CD8-positive, alpha-beta memory T cell (primary cell): ENCODE data around the gene SPSB4. TPM values are rescaled to one million over a fixed set of nuclear protein-coding genes. Genes with fewer than 3 reads are reported as not detected.

Source experiments
- CTCF ChIA-PET: fragments of 350-600 bp; sonication (Branson Sonifier 250); formaldehyde crosslinking; loops from one replicate; lab custom pipeline; 2021; ENCODE audit warnings: antibody characterized with exemption; lab: Charles Lee
- POLR2A ChIA-PET: fragments of 350-600 bp; sonication (Branson Sonifier 250); formaldehyde crosslinking; loops from one replicate; lab custom pipeline; 2021; ENCODE audit warnings: antibody characterized with exemption; lab: Charles Lee
- DNase-seq, 5 donors: peaks; one replicate each; pipeline versions ENCODE4 v3.0.0 to v3.0.0-alpha.2; 2020 to 2022; ENCODE audit warnings: mixed read lengths in 1 of 5
- H3K27ac ChIP-seq: one replicate; pipeline ENCODE4 v1.7.0; 2013; ENCODE audit warnings: low read depth, mild to moderate bottlenecking, low read length, moderate library complexity
- H3K27me3 ChIP-seq: 2 replicates; pipeline ENCODE4 v1.7.0; 2013; ENCODE audit warnings: low read length, mild to moderate bottlenecking; ENCODE audit not compliant: insufficient read depth, poor library complexity, severe bottlenecking
- H3K36me3 ChIP-seq: 2 replicates; pipeline ENCODE4 v1.7.0; 2013; ENCODE audit warnings: mild to moderate bottlenecking, low read length, moderate library complexity; ENCODE audit not compliant: insufficient read depth
- H3K4me1 ChIP-seq: 2 replicates; pipeline ENCODE4 v1.7.0; 2013; ENCODE audit warnings: mild to moderate bottlenecking, low read length, moderate library complexity; ENCODE audit not compliant: insufficient read depth
- H3K4me3 ChIP-seq: 2 replicates; pipeline ENCODE4 v1.7.0; 2013; ENCODE audit warnings: mild to moderate bottlenecking, low read length
- H3K9me3 ChIP-seq: 2 replicates; pipeline ENCODE4 v1.7.0; 2013; ENCODE audit warnings: mild to moderate bottlenecking, low read length
- H3K27ac Mint-ChIP-seq, 8 donors: one replicate each; pipeline ENCODE4 v1.8.0; 2020 to 2021; ENCODE audit warnings: mixed read lengths in 8 of 8, mild to moderate bottlenecking in 6 of 8, inconsistent platforms in 3 of 8, moderate library complexity in 3 of 8
- H3K27me3 Mint-ChIP-seq, 2 donors: one replicate each; pipeline ENCODE4 v1.8.0; 2020 to 2021; ENCODE audit warnings: mixed read lengths in 2 of 2, mild to moderate bottlenecking in 1 of 2, moderate library complexity in 1 of 2
- H3K36me3 Mint-ChIP-seq, 3 donors: one replicate each; pipeline ENCODE4 v1.8.0; 2020 to 2021; ENCODE audit warnings: mixed read lengths in 3 of 3, inconsistent platforms in 1 of 3, mild to moderate bottlenecking in 1 of 3
- H3K4me1 Mint-ChIP-seq, 3 donors: one replicate each; pipeline ENCODE4 v1.8.0; 2020 to 2021; ENCODE audit warnings: mixed read lengths in 3 of 3, inconsistent platforms in 1 of 3, mild to moderate bottlenecking in 1 of 3
- H3K4me3 Mint-ChIP-seq, 7 donors: one replicate each; pipeline ENCODE4 v1.8.0; 2020 to 2021; ENCODE audit warnings: mixed read lengths in 7 of 7, mild to moderate bottlenecking in 6 of 7, moderate library complexity in 4 of 7, inconsistent platforms in 2 of 7
- H3K9me3 Mint-ChIP-seq, 5 donors: one replicate each; pipeline ENCODE4 v1.8.0; 2020 to 2022; ENCODE audit warnings: mixed read lengths in 5 of 5, mild to moderate bottlenecking in 3 of 5, moderate library complexity in 2 of 5, inconsistent platforms in 1 of 5
- polyA plus RNA-seq: library from polyadenylated mRNA; unstranded; fragments of 300-500 nt; fragmentation: Illumina TruSeq; gene quantifications from one replicate; pipeline ENCODE4 v1.2.3, GENCODE V29; 2021
- total RNA-seq, 2 experiments: library from RNA; stranded (reverse); gene quantifications; one replicate each; pipeline ENCODE4 v1.2.3, GENCODE V29; 2021

Gene SPSB4
- total and polyA plus RNA-seq, 3 experiments from 2014 or later = not detected

DNA sequence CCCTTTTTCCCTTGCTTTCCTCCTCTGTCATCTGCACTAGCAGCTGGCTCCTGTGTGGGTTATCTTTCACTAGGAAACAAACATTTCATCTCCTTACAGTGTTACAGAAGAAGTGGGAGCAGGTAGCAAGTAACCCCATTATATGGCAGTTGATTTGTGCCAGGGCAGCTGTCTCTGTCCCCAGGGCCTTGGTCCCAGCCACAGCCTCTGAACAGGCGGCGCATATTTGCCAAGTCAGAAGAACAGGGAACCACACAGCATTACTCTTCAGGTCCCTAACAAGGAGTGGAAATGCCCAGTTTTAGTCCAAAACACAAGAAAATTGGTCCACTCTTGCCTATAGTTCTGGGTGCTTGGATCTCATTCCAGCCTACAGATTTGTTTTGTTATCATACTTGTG lies 99.8 kb downstream of the SPSB4 start:
- Histone ChIP-seq H3K36me3 (no peaks in the 10 kb centered on the region), H3K27me3 (no peaks in the 10 kb centered on the region), H3K27ac (no peak overlapping the region), H3K4me1 (no peaks in the 10 kb centered on the region), H3K4me3 (no peak overlapping the region), H3K9me3 (no peaks in the 10 kb centered on the region)
- peaks cover 15 to 25% of the 10 kb centered on the region in 2 donors for H3K27me3 Mint-ChIP-seq
- POLR2A ChIA-PET = no interaction called here
- no peaks in the 10 kb centered on the region for H3K9me3 Mint-ChIP-seq
- DNase-seq = no peak
- H3K36me3 Mint-ChIP-seq = no peaks in the 10 kb centered on the region
- H3K4me3 Mint-ChIP-seq = no peak overlapping the region
- no peak overlapping the region for H3K27ac Mint-ChIP-seq
- CTCF ChIA-PET = interaction anchor here (1.0 kb wide), 1 partner anchor 253 kb away, joined by 3 read pairs; no protein-coding TSS in a partner anchor
- H3K4me1 Mint-ChIP-seq = no peaks in the 10 kb centered on the region

- Histone ChIP-seq H3K27me3 (no peaks in the 10 kb centered on the region), H3K4me3 (no peak overlapping the region), H3K4me1 (no peaks in the 10 kb centered on the region), H3K27ac (no peak overlapping the region), H3K36me3 (no peaks in the 10 kb centered on the region), H3K9me3 (no peaks in the 10 kb centered on the region)
- Mint-ChIP-seq H3K27me3 (peaks cover 15 to 28% of the 10 kb centered on the region in 2 donors), H3K9me3 (no peaks in the 10 kb centered on the region), H3K4me1 (no peaks in the 10 kb centered on the region), H3K27ac (no peak overlapping the region), H3K36me3 (no peaks in the 10 kb centered on the region), H3K4me3 (no peak overlapping the region)
- POLR2A ChIA-PET = no interaction called here
- no peak for DNase-seq
- CTCF ChIA-PET = no interaction called here
Observed at GRCh38 chr3:141151439-141151838, 100.3 kb downstream of the SPSB4 start.

GRCh38 chr3:141152130-141152529 lies 101.0 kb downstream of the SPSB4 start:
- Mint-ChIP-seq H3K9me3 (no peaks in the 10 kb centered on the region), H3K36me3 (no peaks in the 10 kb centered on the region), H3K27me3 (peaks cover 15 to 29% of the 10 kb centered on the region in 2 donors), H3K4me3 (no peak overlapping the region), H3K27ac (no peak overlapping the region), H3K4me1 (no peaks in the 10 kb centered on the region)
- Histone ChIP-seq H3K4me3 (no peak overlapping the region), H3K27ac (no peak overlapping the region), H3K4me1 (no peaks in the 10 kb centered on the region), H3K36me3 (no peaks in the 10 kb centered on the region), H3K27me3 (no peaks in the 10 kb centered on the region), H3K9me3 (no peaks in the 10 kb centered on the region)
- CTCF ChIA-PET = no interaction called here
- DNase-seq = no peak
- POLR2A ChIA-PET = no interaction called here

- H3K36me3 ChIP-seq = no peaks in the 10 kb centered on the region
- no peak for DNase-seq
- H3K9me3 ChIP-seq = no peaks in the 10 kb centered on the region
- Mint-ChIP-seq H3K27me3 (peaks cover 15 to 25% of the 10 kb centered on the region in 2 donors), H3K4me1 (no peaks in the 10 kb centered on the region), H3K36me3 (no peaks in the 10 kb centered on the region), H3K4me3 (no peak overlapping the region), H3K27ac (peak overlapping the region in 1 of 8 donors; percentile 14), H3K9me3 (no peaks in the 10 kb centered on the region)
- H3K27ac ChIP-seq = no peak overlapping the region
- ChIA-PET POLR2A (no interaction called here), CTCF (no interaction called here)
- no peaks in the 10 kb centered on the region for H3K4me1 ChIP-seq
- no peak overlapping the region for H3K4me3 ChIP-seq
- H3K27me3 ChIP-seq = no peaks in the 10 kb centered on the region
Observed at GRCh38 chr3:141152801-141153678, 101.9 kb downstream of the SPSB4 start.

GRCh38 chr3:141153679-141153966 lies 102.5 kb downstream of the SPSB4 start:
- Mint-ChIP-seq H3K9me3 (peaks cover 0 to 3% (median under 1%) of the 10 kb centered on the region in 5 donors), H3K36me3 (no peaks in the 10 kb centered on the region), H3K27ac (no peak overlapping the region), H3K27me3 (peaks cover 13 to 24% of the 10 kb centered on the region in 2 donors), H3K4me1 (no peaks in the 10 kb centered on the region), H3K4me3 (no peak overlapping the region)
- H3K27me3 ChIP-seq = no peaks in the 10 kb centered on the region
- ChIA-PET POLR2A (no interaction called here), CTCF (no interaction called here)
- no peaks in the 10 kb centered on the region for H3K4me1 ChIP-seq
- H3K27ac ChIP-seq = no peak overlapping the region
- H3K4me3 ChIP-seq = no peak overlapping the region
- H3K36me3 ChIP-seq = no peaks in the 10 kb centered on the region
- DNase-seq = no peak
- H3K9me3 ChIP-seq = no peaks in the 10 kb centered on the region

GRCh38 chr3:141164852-141165251 lies 113.7 kb downstream of the SPSB4 start:
- H3K9me3 Mint-ChIP-seq = peaks cover 5 to 13% (median 11%) of the 10 kb centered on the region in 5 donors
- H3K27me3 Mint-ChIP-seq = peaks cover 3 to 20% of the 10 kb centered on the region in 2 donors
- H3K36me3 Mint-ChIP-seq = no peaks in the 10 kb centered on the region
- Histone ChIP-seq H3K4me1 (no peaks in the 10 kb centered on the region), H3K27me3 (no peaks in the 10 kb centered on the region), H3K27ac (no peak overlapping the region), H3K4me3 (no peak overlapping the region), H3K36me3 (no peaks in the 10 kb centered on the region), H3K9me3 (no peaks in the 10 kb centered on the region)
- ChIA-PET CTCF (no interaction called here), POLR2A (no interaction called here)
- no peaks in the 10 kb centered on the region for H3K4me1 Mint-ChIP-seq
- DNase-seq = no peak
- H3K4me3 Mint-ChIP-seq = no peak overlapping the region
- no peak overlapping the region for H3K27ac Mint-ChIP-seq

- peaks cover 3% of the 10 kb centered on the region for H3K27me3 ChIP-seq
- CTCF ChIA-PET = no interaction called here
- POLR2A ChIA-PET = no interaction called here
Observed at GRCh38 chr3:141167681-141168080, 116.5 kb downstream of the SPSB4 start.

DNA sequence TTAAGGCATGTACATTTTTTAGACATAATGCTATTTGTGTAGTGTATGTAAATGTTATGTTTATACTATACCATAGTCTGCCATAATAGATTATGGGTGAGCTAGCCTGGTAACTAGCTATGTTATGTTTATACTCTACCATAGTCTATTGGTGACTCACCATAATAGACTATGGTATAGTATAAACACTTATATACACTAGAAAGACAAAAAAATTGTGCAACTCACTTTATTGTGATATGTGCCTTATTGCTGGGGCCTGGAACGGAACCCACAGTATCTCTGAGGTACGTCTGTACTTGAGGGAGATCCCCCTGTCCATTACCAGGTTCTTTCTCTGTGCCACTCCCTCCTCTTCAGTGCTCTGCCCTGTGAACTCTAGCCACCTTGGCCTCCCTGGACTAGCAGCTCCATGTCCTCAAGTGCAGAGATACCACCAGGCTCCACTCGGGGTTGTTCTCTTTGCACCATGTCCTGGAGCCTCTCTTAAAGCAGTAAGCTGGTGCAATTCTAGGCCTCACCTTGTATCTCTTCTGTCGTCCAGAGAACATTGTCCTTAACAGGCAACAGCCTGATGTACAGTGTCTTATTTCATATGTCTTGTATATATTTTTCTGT lies 119.6 kb downstream of the SPSB4 start:
- Histone ChIP-seq H3K4me3 (no peak overlapping the region), H3K9me3 (no peaks in the 10 kb centered on the region), H3K27ac (no peak overlapping the region), H3K4me1 (no peaks in the 10 kb centered on the region), H3K27me3 (peaks cover 3% of the 10 kb centered on the region), H3K36me3 (no peaks in the 10 kb centered on the region)
- peaks cover 14 to 44% of the 10 kb centered on the region in 2 donors for H3K27me3 Mint-ChIP-seq
- no peak overlapping the region for H3K27ac Mint-ChIP-seq
- no peak overlapping the region for H3K4me3 Mint-ChIP-seq
- peaks cover 0 to 4% (median 3%) of the 10 kb centered on the region in 5 donors for H3K9me3 Mint-ChIP-seq
- H3K4me1 Mint-ChIP-seq = no peaks in the 10 kb centered on the region
- ChIA-PET CTCF (no interaction called here), POLR2A (no interaction called here)
- H3K36me3 Mint-ChIP-seq = no peaks in the 10 kb centered on the region
- no peak for DNase-seq

More at GRCh38 chr3:141167681-141168080, 116.5 kb downstream of the SPSB4 start:
- no peak overlapping the region for H3K27ac ChIP-seq
- Mint-ChIP-seq H3K36me3 (no peaks in the 10 kb centered on the region), H3K27ac (no peak overlapping the region), H3K4me3 (no peak overlapping the region), H3K27me3 (peaks cover 7 to 20% of the 10 kb centered on the region in 2 donors), H3K4me1 (no peaks in the 10 kb centered on the region), H3K9me3 (peaks cover 0 to 4% (median 3%) of the 10 kb centered on the region in 5 donors)
- H3K36me3 ChIP-seq = no peaks in the 10 kb centered on the region
- no peaks in the 10 kb centered on the region for H3K4me1 ChIP-seq
- no peak for DNase-seq
- H3K9me3 ChIP-seq = no peaks in the 10 kb centered on the region
- no peak overlapping the region for H3K4me3 ChIP-seq
